HepG2 (cell line): ENCODE data around the gene P2RX3. TPM values are rescaled to one million over a fixed set of nuclear protein-coding genes. Genes with fewer than 3 reads are reported as not detected.

Experiments
- MIER3 ChIP-seq: IDR thresholded peaks from 2 replicates; pipeline ENCODE4 v1.6.1; 2016; ENCODE audit warnings: missing compliant biosample characterization, borderline replicate concordance
- SAP130 ChIP-seq: IDR thresholded peaks from 2 replicates; pipeline ENCODE4 v1.6.1; 2016; ENCODE audit warnings: low read depth
- ZKSCAN5 ChIP-seq: sonication (generic); formaldehyde crosslinking; IDR thresholded peaks from 2 replicates; pipeline ENCODE4 v1.5.1; 2020; ENCODE audit warnings: mild to moderate bottlenecking, missing genetic modification reagents
- ZNF235 ChIP-seq: sonication (generic); formaldehyde crosslinking; IDR thresholded peaks from 2 replicates; pipeline ENCODE4 v1.8.1; 2023; ENCODE audit warnings: mild to moderate bottlenecking, missing genetic modification reagents, borderline replicate concordance
- ZNF703 ChIP-seq: sonication (generic); formaldehyde crosslinking; IDR thresholded peaks from 2 replicates; pipeline ENCODE4 v1.5.1; 2020; ENCODE audit warnings: missing genetic modification reagents, mild to moderate bottlenecking, moderate library complexity, borderline replicate concordance
- ZNF770 ChIP-seq: sonication (generic); formaldehyde crosslinking; IDR thresholded peaks from 2 replicates; pipeline ENCODE4 v1.5.0; 2020; ENCODE audit warnings: mild to moderate bottlenecking, missing genetic modification reagents
- polyA plus RNA-seq, 8 experiments: library from polyadenylated mRNA; depleted of rRNA in 3 of 8; stranded (reverse) in 7 of 8; unstranded in 1 of 8; fragments of >200 nt; fragmentation: Illumina TruSeq in 4 of 8; extraction: Trizol in 4 of 8; gene quantifications; 2 replicates each; pipeline versions ENCODE4 v1.2.1 to v1.2.3, GENCODE V29; 2011 to 2016; ENCODE audit warnings: low read depth in 4 of 8, missing spikeins in 1 of 8, mixed read lengths in 1 of 8; ENCODE audit not compliant: insufficient read depth in 1 of 8
- total RNA-seq, 5 experiments: library from RNA; depleted of rRNA; stranded (reverse); fragments of >200 nt; fragmentation: Illumina TruSeq; extraction: Trizol; gene quantifications; 2 replicates each; pipeline ENCODE4 v1.2.3, GENCODE V29; 2016; ENCODE audit warnings: low read depth in 1 of 5
- TF ChIP-seq, protein P1 (sequence below): sonication (generic); formaldehyde crosslinking; IDR thresholded peaks from 2 replicates; pipeline ENCODE4 v1.4.0; 2020; ENCODE audit warnings: missing genetic modification reagents
- TF ChIP-seq, protein P2 (sequence below): IDR thresholded peaks from 2 replicates; pipeline ENCODE4 v1.6.1; 2016; ENCODE audit warnings: missing compliant biosample characterization, missing genetic modification reagents, borderline replicate concordance
- TF ChIP-seq, protein P3 (sequence below): sonication (generic); formaldehyde crosslinking; IDR thresholded peaks from 2 replicates; pipeline ENCODE4 v1.4.0; 2020; ENCODE audit warnings: mild to moderate bottlenecking, low read depth, missing genetic modification reagents

Gene P2RX3
- total and polyA plus RNA-seq, 2 of the 13 experiments (the other 11 are each of a cell fraction or from before 2014, with no cell fraction given) = 0.08 TPM; not detected in 1

DNA sequence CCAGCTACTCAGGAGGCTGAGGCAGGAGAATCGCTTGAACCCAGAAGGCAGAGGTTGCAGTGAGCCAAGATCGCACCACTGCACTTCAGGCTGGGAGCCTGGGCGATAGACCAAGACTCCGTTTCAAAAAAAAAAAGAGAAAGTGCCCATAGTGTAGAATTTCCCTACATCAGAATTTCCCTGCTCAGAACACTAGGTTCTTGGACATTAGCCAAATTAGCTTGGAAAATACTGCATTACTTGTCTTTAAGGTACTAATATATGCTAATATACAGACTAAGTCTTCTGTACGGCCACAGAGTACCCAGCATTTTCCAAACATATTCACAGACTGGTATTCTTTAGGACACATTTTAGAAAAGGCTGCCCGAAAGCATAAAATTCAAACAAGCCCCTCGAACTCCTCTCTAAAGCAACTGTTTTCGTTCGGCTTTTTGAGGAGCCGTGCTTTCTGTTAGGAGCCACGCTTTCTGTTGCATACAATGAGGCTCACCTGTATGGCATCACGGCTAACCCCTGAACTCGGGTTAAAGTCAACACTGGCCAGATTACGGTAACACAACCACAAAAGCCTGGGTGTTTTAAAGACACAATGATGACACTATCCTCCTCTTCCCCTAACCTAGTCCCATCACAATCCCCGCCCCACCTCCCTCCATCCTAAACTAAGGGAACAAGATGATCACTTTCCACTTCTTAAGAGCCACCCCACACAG, 31.8 kb upstream of the P2RX3 start (continued):
- TF ChIP-seq, protein P1, sequence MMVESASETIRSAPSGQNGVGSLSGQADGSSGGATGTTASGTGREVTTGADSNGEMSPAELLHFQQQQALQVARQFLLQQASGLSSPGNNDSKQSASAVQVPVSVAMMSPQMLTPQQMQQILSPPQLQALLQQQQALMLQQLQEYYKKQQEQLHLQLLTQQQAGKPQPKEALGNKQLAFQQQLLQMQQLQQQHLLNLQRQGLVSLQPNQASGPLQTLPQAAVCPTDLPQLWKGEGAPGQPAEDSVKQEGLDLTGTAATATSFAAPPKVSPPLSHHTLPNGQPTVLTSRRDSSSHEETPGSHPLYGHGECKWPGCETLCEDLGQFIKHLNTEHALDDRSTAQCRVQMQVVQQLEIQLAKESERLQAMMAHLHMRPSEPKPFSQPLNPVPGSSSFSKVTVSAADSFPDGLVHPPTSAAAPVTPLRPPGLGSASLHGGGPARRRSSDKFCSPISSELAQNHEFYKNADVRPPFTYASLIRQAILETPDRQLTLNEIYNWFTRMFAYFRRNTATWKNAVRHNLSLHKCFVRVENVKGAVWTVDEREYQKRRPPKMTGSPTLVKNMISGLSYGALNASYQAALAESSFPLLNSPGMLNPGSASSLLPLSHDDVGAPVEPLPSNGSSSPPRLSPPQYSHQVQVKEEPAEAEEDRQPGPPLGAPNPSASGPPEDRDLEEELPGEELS (CRISPR knock-in tag) = peak; percentile 41; the same call in 1 of the 2 replicates
- TF ChIP-seq, protein P2, sequence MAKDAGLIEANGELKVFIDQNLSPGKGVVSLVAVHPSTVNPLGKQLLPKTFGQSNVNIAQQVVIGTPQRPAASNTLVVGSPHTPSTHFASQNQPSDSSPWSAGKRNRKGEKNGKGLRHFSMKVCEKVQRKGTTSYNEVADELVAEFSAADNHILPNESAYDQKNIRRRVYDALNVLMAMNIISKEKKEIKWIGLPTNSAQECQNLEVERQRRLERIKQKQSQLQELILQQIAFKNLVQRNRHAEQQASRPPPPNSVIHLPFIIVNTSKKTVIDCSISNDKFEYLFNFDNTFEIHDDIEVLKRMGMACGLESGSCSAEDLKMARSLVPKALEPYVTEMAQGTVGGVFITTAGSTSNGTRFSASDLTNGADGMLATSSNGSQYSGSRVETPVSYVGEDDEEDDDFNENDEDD (CRISPR knock-in tag) = no peak; the same call in 1 of the 2 replicates
- TF ChIP-seq, protein P3, sequence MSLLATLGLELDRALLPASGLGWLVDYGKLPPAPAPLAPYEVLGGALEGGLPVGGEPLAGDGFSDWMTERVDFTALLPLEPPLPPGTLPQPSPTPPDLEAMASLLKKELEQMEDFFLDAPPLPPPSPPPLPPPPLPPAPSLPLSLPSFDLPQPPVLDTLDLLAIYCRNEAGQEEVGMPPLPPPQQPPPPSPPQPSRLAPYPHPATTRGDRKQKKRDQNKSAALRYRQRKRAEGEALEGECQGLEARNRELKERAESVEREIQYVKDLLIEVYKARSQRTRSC (CRISPR knock-in tag) = no peak
- peak; percentile 59; the same call in 1 of the 2 replicates for TF ChIP-seq SAP130 (CRISPR knock-in tag)
- no peak for TF ChIP-seq ZNF235 (CRISPR knock-in tag)
- no peak for TF ChIP-seq ZNF770
- TF ChIP-seq MIER3 = no peak; the same call in 1 of the 2 replicates
- no peak for TF ChIP-seq ZKSCAN5 (CRISPR knock-in tag)
- no peak for TF ChIP-seq ZNF703 (CRISPR knock-in tag)
